HG03039 (cell line): ENCODE measurements around the gene SAMD1.
"Not testable (repeated sequence)": the region's sequence is repeated elsewhere in the genome, so short reads cannot be mapped to it uniquely, and the experiment has no call there.

Experiments used
- ATAC-seq: cut with Tn5 transposase; IDR thresholded peaks from one replicate; pipeline ENCODE4 v1.9.1; 2021; ENCODE audit warnings: mild to moderate bottlenecking, moderate library complexity; ENCODE audit not compliant: unreplicated experiment

SAMD1 gene

GRCh38 chr19:14061751-14062557 is 28.6 kb downstream of the SAMD1 start, which contains the start of gene PALM3:
PALM3 (minus strand) TSS chr19:14062076; CDS start chr19:14061980, 96 bp downstream.
- ATAC-seq = no peak

GRCh38 chr19:14061081-14061749 is 29.3 kb downstream of the SAMD1 start:
- no peak for ATAC-seq

GRCh38 chr19:14059652-14060155 is 30.8 kb downstream of the SAMD1 start:
- no peak for ATAC-seq

- no peak for ATAC-seq
Observed at GRCh38 chr19:14059093-14059480, 31.5 kb downstream of the SAMD1 start.

- ATAC-seq = no peak
Observed at GRCh38 chr19:14058182-14059092, 32.1 kb downstream of the SAMD1 start.

GRCh38 chr19:14056741-14057356 is 33.7 kb downstream of the SAMD1 start:
- no peak for ATAC-seq

GRCh38 chr19:14056069-14056666 is 34.4 kb downstream of the SAMD1 start:
- ATAC-seq = no peak

- ATAC-seq = no peak
Observed at GRCh38 chr19:14055396-14055795, 35.2 kb downstream of the SAMD1 start.

- ATAC-seq = no peak
Observed at GRCh38 chr19:14054721-14055120, 35.8 kb downstream of the SAMD1 start.

GRCh38 chr19:14054099-14054498 is 36.5 kb downstream of the SAMD1 start:
- ATAC-seq = no peak

- ATAC-seq = no peak
Observed at GRCh38 chr19:14053500-14053899, 37.1 kb downstream of the SAMD1 start.

GRCh38 chr19:14053032-14053431 is 37.5 kb downstream of the SAMD1 start:
- no peak for ATAC-seq

GRCh38 chr19:14052470-14052869 is 38.1 kb downstream of the SAMD1 start:
- ATAC-seq = no peak

GRCh38 chr19:14051980-14052379 is 38.6 kb downstream of the SAMD1 start:
- no peak for ATAC-seq

- not testable (repeated sequence) for ATAC-seq
Observed at GRCh38 chr19:14050961-14051360, 39.6 kb downstream of the SAMD1 start.

- no peak for ATAC-seq
Observed at GRCh38 chr19:14050512-14050911, 40.0 kb downstream of the SAMD1 start.

- ATAC-seq = no peak
Observed at GRCh38 chr19:14048443-14049153, 42.0 kb downstream of the SAMD1 start.

- not testable (repeated sequence) for ATAC-seq
Observed at GRCh38 chr19:14047866-14048265, 42.7 kb downstream of the SAMD1 start.
